ENCODE measurements around the gene TENM4. TPM values are rescaled to one million over a fixed set of nuclear protein-coding genes. Genes with fewer than 3 reads are reported as not detected.

Gene TENM4
- total and polyA plus RNA-seq, 4 donors, result 0.02 to 0.33 (median 0.14) TPM

DNA sequence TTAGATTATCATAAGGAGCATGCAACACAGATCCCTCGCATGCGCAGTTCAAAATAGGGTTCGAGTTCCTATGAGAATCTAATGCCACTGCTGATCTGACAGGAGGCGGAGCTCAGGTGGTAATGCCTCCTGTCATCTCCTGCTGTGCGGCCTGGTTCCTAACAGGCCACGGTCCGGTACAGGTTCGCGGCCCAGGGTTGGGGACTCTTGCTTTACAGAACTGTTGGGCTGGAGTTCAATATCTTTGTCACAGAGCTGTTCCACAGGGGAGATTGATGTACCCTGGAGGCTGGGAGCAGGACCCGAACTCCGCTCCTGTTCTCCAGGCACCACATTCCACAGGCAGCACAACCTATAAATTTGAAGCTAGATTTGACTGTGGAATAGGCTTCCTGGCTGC, 508.1 kb downstream of the TENM4 start:
- no peaks in the 10 kb centered on the region for H3K9me3 ChIP-seq (ENCODE audit: control insufficient read depth in 4 of 4, low read length in 3 of 4)
- no peaks in the 10 kb centered on the region for H3K4me1 ChIP-seq (ENCODE audit: control insufficient read depth in 4 of 4, insufficient read depth in 4 of 4, low read length in 3 of 4)
- WGBS, result 96% methylated on average over 11 of the region's 11 CpGs
- no peak overlapping the region for H3K4me3 ChIP-seq (ENCODE audit: low read depth in 1 of 3, low read length in 3 of 3)
- no peaks in the 10 kb centered on the region for H3K27me3 ChIP-seq (ENCODE audit: control insufficient read depth in 4 of 4, insufficient read depth in 4 of 4, low read length in 3 of 4)
- no peak overlapping the region for H3K9ac ChIP-seq (ENCODE audit: low read depth in 1 of 2, low read length in 2 of 2)
- H3K27ac ChIP-seq (ENCODE audit: low read depth in 1 of 2, low read length in 2 of 2), result no peak overlapping the region
- no peaks in the 10 kb centered on the region for H3K36me3 ChIP-seq (ENCODE audit: control insufficient read depth in 4 of 4, insufficient read depth in 3 of 4, low read depth in 1 of 4, low read length in 3 of 4)
- no peak for DNase-seq (ENCODE audit: low spot score)
- TF ChIP-seq, protein P1, sequence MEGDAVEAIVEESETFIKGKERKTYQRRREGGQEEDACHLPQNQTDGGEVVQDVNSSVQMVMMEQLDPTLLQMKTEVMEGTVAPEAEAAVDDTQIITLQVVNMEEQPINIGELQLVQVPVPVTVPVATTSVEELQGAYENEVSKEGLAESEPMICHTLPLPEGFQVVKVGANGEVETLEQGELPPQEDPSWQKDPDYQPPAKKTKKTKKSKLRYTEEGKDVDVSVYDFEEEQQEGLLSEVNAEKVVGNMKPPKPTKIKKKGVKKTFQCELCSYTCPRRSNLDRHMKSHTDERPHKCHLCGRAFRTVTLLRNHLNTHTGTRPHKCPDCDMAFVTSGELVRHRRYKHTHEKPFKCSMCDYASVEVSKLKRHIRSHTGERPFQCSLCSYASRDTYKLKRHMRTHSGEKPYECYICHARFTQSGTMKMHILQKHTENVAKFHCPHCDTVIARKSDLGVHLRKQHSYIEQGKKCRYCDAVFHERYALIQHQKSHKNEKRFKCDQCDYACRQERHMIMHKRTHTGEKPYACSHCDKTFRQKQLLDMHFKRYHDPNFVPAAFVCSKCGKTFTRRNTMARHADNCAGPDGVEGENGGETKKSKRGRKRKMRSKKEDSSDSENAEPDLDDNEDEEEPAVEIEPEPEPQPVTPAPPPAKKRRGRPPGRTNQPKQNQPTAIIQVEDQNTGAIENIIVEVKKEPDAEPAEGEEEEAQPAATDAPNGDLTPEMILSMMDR (IDR thresholded peaks at IDR 0.05; ENCODE audit: low read depth, low read length, missing input control), result no peak
- TF ChIP-seq EGR1 (IDR thresholded peaks at IDR 0.05; ENCODE audit: low read depth in 2 of 2) (no peak), SP1 (IDR thresholded peaks at IDR 0.05) (no peak), GABPA (IDR thresholded peaks at IDR 0.05 in 1 of 2, conservative IDR thresholded peaks at IDR 0.05 in 1 of 2) (no peak), RAD21 (IDR thresholded peaks at IDR 0.05) (no peak), NR2F2 (IDR thresholded peaks at IDR 0.05) (no peak), FOXA1 (IDR thresholded peaks at IDR 0.05) (no peak), YY1 (IDR thresholded peaks at IDR 0.05) (no peak), RXRA (IDR thresholded peaks at IDR 0.05) (no peak)
- TF ChIP-seq, protein P2, sequence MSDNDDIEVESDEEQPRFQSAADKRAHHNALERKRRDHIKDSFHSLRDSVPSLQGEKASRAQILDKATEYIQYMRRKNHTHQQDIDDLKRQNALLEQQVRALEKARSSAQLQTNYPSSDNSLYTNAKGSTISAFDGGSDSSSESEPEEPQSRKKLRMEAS (IDR thresholded peaks at IDR 0.05), result no peak
- TF ChIP-seq, protein P3, sequence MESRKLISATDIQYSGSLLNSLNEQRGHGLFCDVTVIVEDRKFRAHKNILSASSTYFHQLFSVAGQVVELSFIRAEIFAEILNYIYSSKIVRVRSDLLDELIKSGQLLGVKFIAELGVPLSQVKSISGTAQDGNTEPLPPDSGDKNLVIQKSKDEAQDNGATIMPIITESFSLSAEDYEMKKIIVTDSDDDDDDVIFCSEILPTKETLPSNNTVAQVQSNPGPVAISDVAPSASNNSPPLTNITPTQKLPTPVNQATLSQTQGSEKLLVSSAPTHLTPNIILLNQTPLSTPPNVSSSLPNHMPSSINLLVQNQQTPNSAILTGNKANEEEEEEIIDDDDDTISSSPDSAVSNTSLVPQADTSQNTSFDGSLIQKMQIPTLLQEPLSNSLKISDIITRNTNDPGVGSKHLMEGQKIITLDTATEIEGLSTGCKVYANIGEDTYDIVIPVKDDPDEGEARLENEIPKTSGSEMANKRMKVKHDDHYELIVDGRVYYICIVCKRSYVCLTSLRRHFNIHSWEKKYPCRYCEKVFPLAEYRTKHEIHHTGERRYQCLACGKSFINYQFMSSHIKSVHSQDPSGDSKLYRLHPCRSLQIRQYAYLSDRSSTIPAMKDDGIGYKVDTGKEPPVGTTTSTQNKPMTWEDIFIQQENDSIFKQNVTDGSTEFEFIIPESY (IDR thresholded peaks at IDR 0.05), result no peak

DNA sequence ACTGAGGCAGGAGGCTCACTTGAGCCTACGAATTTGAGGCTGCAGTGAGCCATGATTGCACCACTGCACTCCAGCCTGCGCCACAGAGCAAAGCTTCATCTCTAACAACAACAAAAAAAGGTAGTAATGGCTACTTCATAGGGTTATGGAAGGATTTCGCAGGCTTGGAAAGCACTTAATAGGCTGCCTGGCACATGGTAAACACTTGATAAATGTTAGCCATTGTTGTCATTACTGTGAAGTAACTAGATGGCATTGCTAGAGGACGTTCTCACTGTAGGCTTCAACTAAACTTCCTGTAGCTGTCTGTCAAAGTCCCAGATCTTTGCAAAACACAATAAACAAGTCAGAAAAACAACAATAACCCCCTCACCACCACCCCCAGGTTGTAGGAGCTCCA, 508.9 kb downstream of the TENM4 start:
- DNase-seq (ENCODE audit: low spot score), result no peak
- Histone ChIP-seq H3K27ac (ENCODE audit: low read depth in 1 of 2, low read length in 2 of 2) (no peak overlapping the region), H3K9ac (ENCODE audit: low read depth in 1 of 2, low read length in 2 of 2) (no peak overlapping the region), H3K36me3 (ENCODE audit: control insufficient read depth in 4 of 4, insufficient read depth in 3 of 4, low read depth in 1 of 4, low read length in 3 of 4) (no peaks in the 10 kb centered on the region), H3K9me3 (ENCODE audit: control insufficient read depth in 4 of 4, low read length in 3 of 4) (no peaks in the 10 kb centered on the region), H3K27me3 (ENCODE audit: control insufficient read depth in 4 of 4, insufficient read depth in 4 of 4, low read length in 3 of 4) (no peaks in the 10 kb centered on the region), H3K4me3 (ENCODE audit: low read depth in 1 of 3, low read length in 3 of 3) (no peak overlapping the region), H3K4me1 (ENCODE audit: control insufficient read depth in 4 of 4, insufficient read depth in 4 of 4, low read length in 3 of 4) (no peaks in the 10 kb centered on the region)
- 80% methylated on average over 4 of the region's 4 CpGs for WGBS
- TF ChIP-seq, protein P4, sequence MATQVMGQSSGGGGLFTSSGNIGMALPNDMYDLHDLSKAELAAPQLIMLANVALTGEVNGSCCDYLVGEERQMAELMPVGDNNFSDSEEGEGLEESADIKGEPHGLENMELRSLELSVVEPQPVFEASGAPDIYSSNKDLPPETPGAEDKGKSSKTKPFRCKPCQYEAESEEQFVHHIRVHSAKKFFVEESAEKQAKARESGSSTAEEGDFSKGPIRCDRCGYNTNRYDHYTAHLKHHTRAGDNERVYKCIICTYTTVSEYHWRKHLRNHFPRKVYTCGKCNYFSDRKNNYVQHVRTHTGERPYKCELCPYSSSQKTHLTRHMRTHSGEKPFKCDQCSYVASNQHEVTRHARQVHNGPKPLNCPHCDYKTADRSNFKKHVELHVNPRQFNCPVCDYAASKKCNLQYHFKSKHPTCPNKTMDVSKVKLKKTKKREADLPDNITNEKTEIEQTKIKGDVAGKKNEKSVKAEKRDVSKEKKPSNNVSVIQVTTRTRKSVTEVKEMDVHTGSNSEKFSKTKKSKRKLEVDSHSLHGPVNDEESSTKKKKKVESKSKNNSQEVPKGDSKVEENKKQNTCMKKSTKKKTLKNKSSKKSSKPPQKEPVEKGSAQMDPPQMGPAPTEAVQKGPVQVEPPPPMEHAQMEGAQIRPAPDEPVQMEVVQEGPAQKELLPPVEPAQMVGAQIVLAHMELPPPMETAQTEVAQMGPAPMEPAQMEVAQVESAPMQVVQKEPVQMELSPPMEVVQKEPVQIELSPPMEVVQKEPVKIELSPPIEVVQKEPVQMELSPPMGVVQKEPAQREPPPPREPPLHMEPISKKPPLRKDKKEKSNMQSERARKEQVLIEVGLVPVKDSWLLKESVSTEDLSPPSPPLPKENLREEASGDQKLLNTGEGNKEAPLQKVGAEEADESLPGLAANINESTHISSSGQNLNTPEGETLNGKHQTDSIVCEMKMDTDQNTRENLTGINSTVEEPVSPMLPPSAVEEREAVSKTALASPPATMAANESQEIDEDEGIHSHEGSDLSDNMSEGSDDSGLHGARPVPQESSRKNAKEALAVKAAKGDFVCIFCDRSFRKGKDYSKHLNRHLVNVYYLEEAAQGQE (IDR thresholded peaks at IDR 0.05), result no peak
- TF ChIP-seq FOXA2 (IDR thresholded peaks at IDR 0.05), result no peak
- TF ChIP-seq, protein P1 (IDR thresholded peaks at IDR 0.05; ENCODE audit: low read depth, low read length, missing input control), result no peak
- TF ChIP-seq FOXA1 (IDR thresholded peaks at IDR 0.05), result no peak
- no peak for TF ChIP-seq RAD21 (IDR thresholded peaks at IDR 0.05)
- no peak for TF ChIP-seq SP1 (IDR thresholded peaks at IDR 0.05)
